Measurements from ENCODE around the gene PGPEP1.

The PGPEP1 gene

GRCh38 chr19:18340990-18341868 is 831 bp downstream of the PGPEP1 start:
- peak overlapping the region; percentile 53; the same call in 1 of the 2 replicates for H2AFZ ChIP-seq (ENCODE audit: low read length)
- H3K9me3 ChIP-seq (ENCODE audit: low read length), result no peaks in the 10 kb centered on the region
- no peaks in the 10 kb centered on the region for H3K79me2 ChIP-seq (ENCODE audit: insufficient read depth, low read length)
- no peak for TF ChIP-seq EZH2 (IDR thresholded peaks at IDR 0.05; ENCODE audit: borderline replicate concordance, low read length)
- TF ChIP-seq, protein P1, sequence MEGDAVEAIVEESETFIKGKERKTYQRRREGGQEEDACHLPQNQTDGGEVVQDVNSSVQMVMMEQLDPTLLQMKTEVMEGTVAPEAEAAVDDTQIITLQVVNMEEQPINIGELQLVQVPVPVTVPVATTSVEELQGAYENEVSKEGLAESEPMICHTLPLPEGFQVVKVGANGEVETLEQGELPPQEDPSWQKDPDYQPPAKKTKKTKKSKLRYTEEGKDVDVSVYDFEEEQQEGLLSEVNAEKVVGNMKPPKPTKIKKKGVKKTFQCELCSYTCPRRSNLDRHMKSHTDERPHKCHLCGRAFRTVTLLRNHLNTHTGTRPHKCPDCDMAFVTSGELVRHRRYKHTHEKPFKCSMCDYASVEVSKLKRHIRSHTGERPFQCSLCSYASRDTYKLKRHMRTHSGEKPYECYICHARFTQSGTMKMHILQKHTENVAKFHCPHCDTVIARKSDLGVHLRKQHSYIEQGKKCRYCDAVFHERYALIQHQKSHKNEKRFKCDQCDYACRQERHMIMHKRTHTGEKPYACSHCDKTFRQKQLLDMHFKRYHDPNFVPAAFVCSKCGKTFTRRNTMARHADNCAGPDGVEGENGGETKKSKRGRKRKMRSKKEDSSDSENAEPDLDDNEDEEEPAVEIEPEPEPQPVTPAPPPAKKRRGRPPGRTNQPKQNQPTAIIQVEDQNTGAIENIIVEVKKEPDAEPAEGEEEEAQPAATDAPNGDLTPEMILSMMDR (IDR thresholded peaks at IDR 0.05; ENCODE audit: low read length), result no peak
- peak overlapping the region; percentile 79 for H3K9ac ChIP-seq (ENCODE audit: low read length)
- H4K20me1 ChIP-seq (ENCODE audit: insufficient read depth, low read length), result no peaks in the 10 kb centered on the region
- no peaks in the 10 kb centered on the region for H3F3A ChIP-seq (ENCODE audit: insufficient read depth, low read length)
- no peaks in the 10 kb centered on the region for H3K9me2 ChIP-seq (ENCODE audit: low read depth, low read length)
- peak overlapping the region; percentile 95 for H3K4me3 ChIP-seq (ENCODE audit: low read depth, low read length, poor library complexity, severe bottlenecking)
- peaks cover 15% of the 10 kb centered on the region for H3K4me1 ChIP-seq (ENCODE audit: insufficient read depth, low read length, severe bottlenecking)
- H3K4me2 ChIP-seq (ENCODE audit: low read length), result peak overlapping the region; percentile 98
- H3K27ac ChIP-seq (ENCODE audit: low read depth, low read length, poor library complexity, severe bottlenecking), result peak overlapping the region; percentile 9
- peaks cover 4% of the 10 kb centered on the region for H3K27me3 ChIP-seq (ENCODE audit: insufficient read depth, low read length)
- peaks cover 4% of the 10 kb centered on the region; the same call in 1 of the 2 replicates for H3K36me3 ChIP-seq (ENCODE audit: insufficient read depth, low read length)

DNA sequence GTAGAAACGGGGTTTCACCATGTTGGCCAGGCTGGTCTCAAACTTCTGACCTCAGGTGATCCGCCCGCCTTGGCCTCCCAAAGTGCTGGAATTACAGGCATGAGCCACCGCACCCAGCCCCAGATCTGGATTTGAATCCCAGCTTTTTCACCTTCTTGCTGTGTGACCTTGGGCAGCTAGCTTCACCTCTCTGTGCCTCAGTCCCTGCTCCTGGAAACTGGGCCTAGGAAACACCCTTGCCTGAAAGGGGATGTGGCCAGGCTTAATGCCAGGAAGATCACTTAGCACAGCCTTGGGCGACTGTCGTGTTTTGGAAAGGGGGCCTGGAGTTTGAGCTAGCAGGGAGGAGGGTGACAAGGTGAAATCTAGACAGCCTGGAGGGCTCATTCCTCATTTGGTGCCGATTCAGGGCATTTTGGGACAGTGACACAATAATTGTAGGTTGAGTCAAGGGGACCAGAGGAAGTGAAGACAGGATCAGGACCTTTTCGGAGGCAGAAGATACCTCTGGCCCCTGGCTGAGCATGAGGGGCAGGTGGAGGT is 1.8 kb downstream of the PGPEP1 start:
- no peak overlapping the region for H3K9ac ChIP-seq (ENCODE audit: low read length)
- H4K20me1 ChIP-seq (ENCODE audit: insufficient read depth, low read length), result no peaks in the 10 kb centered on the region
- TF ChIP-seq, protein P1 (IDR thresholded peaks at IDR 0.05; ENCODE audit: low read length), result no peak
- no peak for TF ChIP-seq EZH2 (IDR thresholded peaks at IDR 0.05; ENCODE audit: borderline replicate concordance, low read length)
- no peak overlapping the region for H3K27ac ChIP-seq (ENCODE audit: low read depth, low read length, poor library complexity, severe bottlenecking)
- no peak overlapping the region for H3K4me3 ChIP-seq (ENCODE audit: low read depth, low read length, poor library complexity, severe bottlenecking)
- peaks cover 4% of the 10 kb centered on the region; the same call in 1 of the 2 replicates for H3K36me3 ChIP-seq (ENCODE audit: insufficient read depth, low read length)
- no peaks in the 10 kb centered on the region for H3K79me2 ChIP-seq (ENCODE audit: insufficient read depth, low read length)
- no peak overlapping the region for H3K4me2 ChIP-seq (ENCODE audit: low read length)
- H3K9me3 ChIP-seq (ENCODE audit: low read length), result no peaks in the 10 kb centered on the region
- peaks cover 15% of the 10 kb centered on the region for H3K4me1 ChIP-seq (ENCODE audit: insufficient read depth, low read length, severe bottlenecking)
- no peak overlapping the region for H2AFZ ChIP-seq (ENCODE audit: low read length)
- H3F3A ChIP-seq (ENCODE audit: insufficient read depth, low read length), result no peaks in the 10 kb centered on the region
- no peaks in the 10 kb centered on the region for H3K9me2 ChIP-seq (ENCODE audit: low read depth, low read length)
- no peaks in the 10 kb centered on the region; the same call in 1 of the 2 replicates for H3K27me3 ChIP-seq (ENCODE audit: insufficient read depth, low read length)

- Histone ChIP-seq H3K9me2 (ENCODE audit: low read depth, low read length) (no peaks in the 10 kb centered on the region), H3K36me3 (ENCODE audit: insufficient read depth, low read length) (peaks cover 4% of the 10 kb centered on the region; the same call in 1 of the 2 replicates), H3K4me3 (ENCODE audit: low read depth, low read length, poor library complexity, severe bottlenecking) (no peak overlapping the region), H3K4me2 (ENCODE audit: low read length) (no peak overlapping the region), H3K27ac (ENCODE audit: low read depth, low read length, poor library complexity, severe bottlenecking) (no peak overlapping the region), H3K4me1 (ENCODE audit: insufficient read depth, low read length, severe bottlenecking) (peaks cover 14% of the 10 kb centered on the region), H4K20me1 (ENCODE audit: insufficient read depth, low read length) (no peaks in the 10 kb centered on the region), H3F3A (ENCODE audit: insufficient read depth, low read length) (no peaks in the 10 kb centered on the region), H3K9ac (ENCODE audit: low read length) (no peak overlapping the region), H3K79me2 (ENCODE audit: insufficient read depth, low read length) (no peaks in the 10 kb centered on the region), H2AFZ (ENCODE audit: low read length) (no peak overlapping the region), H3K27me3 (ENCODE audit: insufficient read depth, low read length) (no peaks in the 10 kb centered on the region), H3K9me3 (ENCODE audit: low read length) (no peaks in the 10 kb centered on the region)
- TF ChIP-seq, protein P1 (IDR thresholded peaks at IDR 0.05; ENCODE audit: low read length), result no peak
- no peak for TF ChIP-seq EZH2 (IDR thresholded peaks at IDR 0.05; ENCODE audit: borderline replicate concordance, low read length)
Observed at GRCh38 chr19:18344582-18344950, 4.2 kb downstream of the PGPEP1 start.

Data from OCI-LY1 (cell line).